Spleen (tissue), 7 donors: ENCODE results near the gene SAMD10.
A peak's percentile ranks its signal among the peaks of the same experiment; 100 is the strongest.

Experiments used
- POLR2A ChIP-seq, 3 donors: fragments of 450-650 bp; IDR thresholded peaks; one replicate each; pipeline ENCODE4 v1.5.1; 2017; ENCODE audit warnings: antibody characterized with exemption in 3 of 3, mild to moderate bottlenecking in 1 of 3
- POLR2AphosphoS5 ChIP-seq, 3 donors: sonication (generic); formaldehyde crosslinking; IDR thresholded peaks; one replicate each; pipeline ENCODE4 v1.5.1; 2017; ENCODE audit warnings: antibody characterized with exemption in 3 of 3
- TF ChIP-seq, protein P1 (sequence below), 11 experiments: fragments of 200-600 bp in 7 of 11; fragments of 450-650 bp in 4 of 11; sonication (generic) in 4 of 11; IDR thresholded peaks in 8 of 11; conservative IDR thresholded peaks in 3 of 11; 1 replicate in 7 of 11; 2 replicates in 4 of 11; pipeline versions ENCODE4 v1.4.0 to v1.8.0; 2016 to 2021; ENCODE audit warnings: antibody characterized with exemption in 11 of 11, inconsistent platforms in 4 of 11, mild to moderate bottlenecking in 1 of 11
- donor health status: DM: no; HTN: no; CAD: no; lungs with moderate emphysema.
- donor health status: DM: no; HTN: no; CAD: no.
- donor health status: DM: no; HTN: no; CAD: no.

- TF ChIP-seq, protein P1, sequence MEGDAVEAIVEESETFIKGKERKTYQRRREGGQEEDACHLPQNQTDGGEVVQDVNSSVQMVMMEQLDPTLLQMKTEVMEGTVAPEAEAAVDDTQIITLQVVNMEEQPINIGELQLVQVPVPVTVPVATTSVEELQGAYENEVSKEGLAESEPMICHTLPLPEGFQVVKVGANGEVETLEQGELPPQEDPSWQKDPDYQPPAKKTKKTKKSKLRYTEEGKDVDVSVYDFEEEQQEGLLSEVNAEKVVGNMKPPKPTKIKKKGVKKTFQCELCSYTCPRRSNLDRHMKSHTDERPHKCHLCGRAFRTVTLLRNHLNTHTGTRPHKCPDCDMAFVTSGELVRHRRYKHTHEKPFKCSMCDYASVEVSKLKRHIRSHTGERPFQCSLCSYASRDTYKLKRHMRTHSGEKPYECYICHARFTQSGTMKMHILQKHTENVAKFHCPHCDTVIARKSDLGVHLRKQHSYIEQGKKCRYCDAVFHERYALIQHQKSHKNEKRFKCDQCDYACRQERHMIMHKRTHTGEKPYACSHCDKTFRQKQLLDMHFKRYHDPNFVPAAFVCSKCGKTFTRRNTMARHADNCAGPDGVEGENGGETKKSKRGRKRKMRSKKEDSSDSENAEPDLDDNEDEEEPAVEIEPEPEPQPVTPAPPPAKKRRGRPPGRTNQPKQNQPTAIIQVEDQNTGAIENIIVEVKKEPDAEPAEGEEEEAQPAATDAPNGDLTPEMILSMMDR (IDR thresholded peaks at IDR 0.05 in 8 of 11, conservative IDR thresholded peaks at IDR 0.05 in 3 of 11): peak in 5 of 11 experiments; percentile 6 to 37 (median 32)
- TF ChIP-seq POLR2A (IDR thresholded peaks at IDR 0.05) (no peak), POLR2AphosphoS5 (IDR thresholded peaks at IDR 0.05) (peak in 1 of 3 donors; percentile 40)
Measured at GRCh38 chr20:63979557-63980316, at the start of gene SAMD10.
